Stimulated activated naive CD8-positive, alpha-beta T cell treated with anti-CD3 and anti-CD28 coated beads, Interleukin-15, Interleukin-2, amounts not matched to agents 100 U/mL and 50 U/mL, for 24 hours (primary cell): Measurements from ENCODE around the gene SBF1.
"Not testable (repeated sequence)": the region's sequence is repeated elsewhere in the genome, so short reads cannot be mapped to it uniquely, and the experiment has no call there.

Experiments
- ATAC-seq: fragments of 150-1000 bp; cut with Tn5 transposase; one replicate; pipeline ENCODE4 v1.10.0; 2021
- DNase-seq: peaks from one replicate; pipeline ENCODE4 v3.0.0; 2021

The SBF1 gene

DNA sequence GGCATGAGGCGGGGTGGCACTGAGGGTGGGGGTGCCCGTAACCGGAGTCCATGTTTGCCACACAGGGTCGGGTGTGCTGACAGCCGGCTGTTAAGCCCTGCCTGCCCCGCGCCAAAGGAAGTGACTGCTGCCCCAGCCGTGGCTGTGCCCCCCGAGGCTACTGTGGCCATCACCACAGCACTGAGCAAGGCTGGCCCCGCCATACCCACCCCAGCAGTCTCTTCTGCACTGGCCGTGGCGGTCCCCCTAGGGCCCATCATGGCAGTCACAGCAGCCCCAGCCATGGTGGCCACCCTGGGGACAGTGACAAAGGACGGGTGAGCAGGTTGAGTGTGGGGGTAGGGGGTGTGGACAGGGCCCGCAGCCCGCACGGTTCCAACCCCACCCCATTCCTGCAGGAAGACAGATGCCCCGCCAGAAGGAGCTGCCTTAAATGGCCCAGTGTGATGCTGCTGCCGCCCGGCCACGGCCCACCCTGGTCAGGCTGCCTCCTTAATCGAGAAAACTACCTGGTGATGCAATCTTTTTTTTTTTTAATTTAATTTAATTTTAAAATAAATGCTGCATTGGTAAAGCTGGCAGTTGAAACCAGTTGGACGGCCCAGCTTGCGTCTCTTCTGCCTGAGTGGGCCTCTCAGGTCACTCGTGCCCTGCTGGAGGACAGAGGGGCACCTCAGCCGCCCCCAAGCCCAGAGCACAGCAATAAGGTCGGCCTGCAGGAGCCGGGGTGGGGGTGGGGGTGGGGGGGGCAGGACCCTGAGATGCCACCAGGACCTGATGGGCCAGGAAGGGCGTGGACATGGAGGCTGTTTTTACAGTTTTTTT lies 30.8 kb downstream of the SBF1 start:
- no peak for DNase-seq
- no peak for ATAC-seq

DNA sequence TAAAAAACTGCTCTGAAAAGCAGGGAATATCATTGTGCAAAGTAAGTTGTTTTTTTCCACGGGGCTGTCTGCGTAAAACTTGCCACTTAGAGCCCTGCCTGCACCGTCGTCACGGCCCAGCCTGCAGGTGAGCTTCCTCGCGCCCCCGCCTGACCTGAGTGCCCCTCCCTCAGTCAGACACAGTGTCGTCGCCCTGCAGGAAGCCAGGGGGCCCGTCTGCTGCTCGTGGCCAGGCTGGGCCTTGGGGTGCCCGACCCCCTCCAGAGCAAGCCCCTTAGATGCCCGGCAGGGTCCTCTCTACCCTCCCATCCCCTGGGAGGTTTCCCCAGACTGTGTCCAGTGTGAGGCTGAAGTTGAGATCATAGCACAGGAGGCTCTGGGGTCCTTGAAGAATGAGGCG lies 31.6 kb downstream of the SBF1 start:
- ATAC-seq (no peak), DNase-seq (no peak)

DNA sequence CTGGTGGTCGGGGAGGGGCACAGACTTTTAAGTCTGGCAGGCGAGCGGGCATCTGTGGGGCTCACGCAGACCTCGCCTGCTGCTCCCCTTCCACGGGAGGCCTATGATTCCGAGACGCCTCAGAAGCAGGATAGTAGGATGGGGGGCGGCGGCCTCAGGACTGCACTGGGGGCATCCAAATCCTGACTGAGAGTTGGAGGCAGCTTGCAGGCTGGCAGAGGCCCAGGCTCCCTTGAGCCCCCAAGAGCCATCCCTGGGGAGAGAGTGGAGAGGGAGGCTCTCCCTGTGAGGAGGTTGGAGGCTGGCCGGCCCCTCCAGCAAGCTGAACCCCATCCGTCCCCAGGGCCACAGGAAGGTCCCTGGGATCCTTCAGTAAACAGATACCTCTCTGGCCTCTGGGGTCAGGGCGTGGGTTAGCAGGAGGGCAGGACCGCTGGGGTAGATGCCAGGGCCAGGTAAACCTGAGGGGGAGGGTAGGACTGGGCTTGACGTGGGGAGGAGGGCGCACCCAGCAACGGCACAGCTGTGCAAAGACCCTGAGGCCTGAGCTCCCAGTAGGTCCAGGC lies 33.3 kb downstream of the SBF1 start:
- DNase-seq (no peak), ATAC-seq (no peak)

DNA sequence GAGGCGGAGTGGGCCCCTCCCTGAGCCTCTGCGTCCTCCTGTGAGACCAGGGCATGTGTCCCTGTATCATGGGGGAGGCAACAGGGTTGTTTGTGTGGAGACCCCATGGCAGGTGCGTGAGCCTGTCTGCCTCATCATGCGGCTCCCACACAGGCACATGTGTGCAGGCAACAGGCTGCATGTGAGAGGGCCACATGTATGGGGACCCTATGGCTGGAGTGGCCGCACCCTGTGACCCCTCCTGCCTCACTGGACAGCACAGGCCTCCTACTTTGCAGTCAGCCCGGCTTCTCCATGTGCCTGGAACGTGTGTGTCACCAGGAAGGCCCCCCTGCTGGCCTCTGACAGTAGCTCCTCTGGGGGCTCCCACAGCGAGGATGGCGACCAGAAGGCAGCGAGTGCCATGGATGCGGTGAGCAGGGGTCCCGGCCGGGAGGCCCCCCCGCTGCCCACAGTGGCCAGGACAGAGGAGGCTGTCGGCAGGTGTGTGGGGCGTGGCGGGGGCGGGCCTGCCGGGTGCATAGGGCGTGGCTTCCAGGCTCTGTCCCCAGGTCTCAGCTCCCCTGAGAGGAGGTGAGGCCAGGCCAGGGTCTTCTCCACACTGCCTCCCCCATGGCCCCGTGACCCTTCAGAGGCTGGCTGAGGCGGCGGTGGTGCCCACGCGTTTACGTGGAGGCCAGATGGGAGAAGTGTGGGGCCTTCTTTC lies 34.1 kb downstream of the SBF1 start:
- DNase-seq: no peak
- no peak for ATAC-seq

DNA sequence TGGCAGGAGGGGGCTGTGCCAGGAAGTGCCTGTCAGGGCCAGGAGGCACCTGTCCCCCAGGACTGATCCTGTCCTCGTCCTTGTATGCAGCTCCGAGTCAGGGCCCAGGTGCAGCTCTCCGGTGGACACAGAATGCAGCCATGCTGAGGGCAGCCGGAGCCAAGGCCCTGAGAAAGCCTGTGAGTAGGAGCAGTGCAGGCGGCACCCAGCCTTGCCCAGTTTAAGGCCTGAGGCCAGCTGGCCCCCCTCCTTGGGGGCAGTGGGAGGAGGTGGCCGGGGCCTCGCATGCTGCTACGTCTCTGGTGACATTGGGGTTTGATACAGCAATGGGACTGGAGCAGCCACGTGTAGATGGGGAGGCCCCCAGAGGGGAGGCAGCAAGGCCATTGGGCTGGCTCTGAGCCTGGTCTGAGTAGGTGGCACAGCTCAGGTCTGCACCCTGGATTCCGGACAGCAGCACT lies 34.9 kb downstream of the SBF1 start:
- ATAC-seq: no peak
- no peak for DNase-seq

DNA sequence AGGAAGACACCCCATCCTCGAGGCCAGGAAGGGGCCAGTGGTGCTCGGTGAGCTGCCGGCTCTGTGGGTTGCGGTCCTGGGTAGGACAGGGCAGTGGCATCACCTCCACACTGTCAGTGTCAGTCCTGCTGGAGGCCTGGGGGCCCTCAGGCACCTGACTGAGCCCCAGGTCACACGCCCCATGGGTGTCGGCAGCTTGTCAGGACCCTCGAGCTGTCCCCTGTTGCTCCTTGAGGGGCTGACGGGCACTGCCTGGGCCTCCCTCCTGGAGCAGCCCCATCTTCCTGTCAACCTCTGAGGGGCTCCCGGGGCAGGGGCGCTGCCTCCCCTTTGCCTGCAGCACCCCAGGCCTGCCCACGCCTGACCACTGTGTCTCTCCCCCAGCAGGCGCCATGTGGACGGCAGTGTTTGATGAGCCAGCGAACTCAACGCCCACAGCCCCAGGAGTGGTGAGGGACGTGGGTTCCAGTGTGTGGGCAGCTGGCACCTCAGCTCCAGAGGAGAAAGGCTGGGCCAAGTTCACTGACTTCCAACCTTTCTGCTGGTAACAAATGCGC lies 35.4 kb downstream of the SBF1 start:
- ATAC-seq (no peak), DNase-seq (no peak)

DNA sequence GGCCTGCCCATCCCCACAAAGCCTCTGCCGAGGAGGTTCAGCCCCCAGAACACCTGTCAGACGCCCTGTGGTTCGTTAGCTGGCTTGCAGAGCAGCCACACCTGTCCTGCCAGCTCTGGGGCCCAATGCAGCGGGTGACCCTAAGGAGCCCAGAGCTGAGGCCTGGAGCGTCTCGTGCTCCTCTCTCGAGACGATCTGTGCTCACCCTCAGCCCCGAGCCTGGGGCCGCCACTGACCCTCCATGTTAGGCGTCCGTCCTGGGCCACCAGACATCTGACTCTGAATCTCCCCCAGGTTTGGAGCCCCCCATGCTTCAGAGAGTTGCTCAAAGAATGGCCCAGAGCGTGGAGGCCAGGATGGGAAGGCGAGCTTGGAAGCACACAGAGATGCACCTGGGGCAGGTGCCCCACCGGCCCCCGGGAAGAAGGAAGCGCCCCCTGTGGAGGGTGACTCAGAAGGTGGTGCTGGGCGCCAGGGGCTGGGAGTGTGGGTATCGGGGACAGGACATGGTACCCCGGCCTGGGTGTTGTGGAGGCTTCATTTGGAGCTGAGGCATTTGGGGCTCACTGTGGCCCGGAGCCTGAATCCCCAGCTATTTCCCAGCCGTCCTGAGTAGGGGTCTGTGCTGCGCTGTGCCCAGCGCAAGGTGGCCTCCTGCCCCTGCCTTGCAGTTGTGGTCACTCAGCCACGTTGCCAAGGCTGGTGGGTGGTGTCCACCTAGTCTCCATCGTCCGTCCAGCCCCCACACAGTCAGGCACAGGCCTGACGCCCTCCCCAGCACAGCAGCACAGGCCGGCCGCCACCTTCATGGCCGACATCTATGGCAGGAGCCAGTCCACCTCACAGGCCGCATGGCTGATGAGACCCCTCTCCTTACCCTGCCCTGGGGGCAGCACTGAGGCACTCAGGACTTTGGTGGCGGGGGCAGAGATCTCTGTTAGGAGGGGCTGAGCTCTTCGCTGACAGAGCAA lies 36.2 kb downstream of the SBF1 start:
- ATAC-seq: no peak
- no peak for DNase-seq

DNA sequence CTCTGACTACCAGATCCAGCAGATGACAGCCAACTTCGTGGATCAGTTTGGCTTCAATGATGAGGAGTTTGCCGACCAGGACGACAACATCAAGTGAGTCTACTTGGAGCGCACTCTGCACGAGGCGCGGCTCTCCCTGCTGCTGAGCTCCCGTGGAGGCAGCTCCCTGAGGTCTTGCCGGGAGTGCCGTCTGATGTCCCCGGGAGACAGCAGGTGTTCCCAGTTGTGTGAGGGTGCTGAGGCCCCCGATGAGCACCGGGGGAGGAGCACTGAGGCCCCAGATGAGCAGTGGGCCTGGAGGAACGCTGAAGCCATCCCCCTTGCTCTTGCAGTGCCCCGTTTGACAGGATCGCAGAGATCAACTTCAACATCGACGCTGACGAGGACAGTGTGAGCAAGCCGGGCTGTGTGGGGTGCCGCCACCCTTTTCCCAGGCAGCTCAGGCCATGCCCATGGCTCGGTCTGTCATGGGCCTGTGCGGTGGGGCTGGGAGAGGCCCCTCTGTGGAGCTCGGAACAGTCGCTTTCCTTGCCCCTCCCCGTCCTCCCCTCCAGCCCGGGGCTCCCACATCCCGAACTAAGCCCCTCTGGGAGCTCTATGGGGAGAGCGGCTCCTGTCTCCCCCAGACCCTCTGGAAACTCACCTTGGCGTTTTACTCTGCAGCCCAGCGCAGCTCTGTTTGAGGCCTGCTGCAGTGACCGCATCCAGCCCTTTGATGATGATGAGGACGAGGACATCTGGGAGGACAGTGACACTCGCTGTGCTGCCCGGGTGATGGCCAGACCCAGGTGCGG lies 37.1 kb downstream of the SBF1 start:
- no peak for ATAC-seq

DNA sequence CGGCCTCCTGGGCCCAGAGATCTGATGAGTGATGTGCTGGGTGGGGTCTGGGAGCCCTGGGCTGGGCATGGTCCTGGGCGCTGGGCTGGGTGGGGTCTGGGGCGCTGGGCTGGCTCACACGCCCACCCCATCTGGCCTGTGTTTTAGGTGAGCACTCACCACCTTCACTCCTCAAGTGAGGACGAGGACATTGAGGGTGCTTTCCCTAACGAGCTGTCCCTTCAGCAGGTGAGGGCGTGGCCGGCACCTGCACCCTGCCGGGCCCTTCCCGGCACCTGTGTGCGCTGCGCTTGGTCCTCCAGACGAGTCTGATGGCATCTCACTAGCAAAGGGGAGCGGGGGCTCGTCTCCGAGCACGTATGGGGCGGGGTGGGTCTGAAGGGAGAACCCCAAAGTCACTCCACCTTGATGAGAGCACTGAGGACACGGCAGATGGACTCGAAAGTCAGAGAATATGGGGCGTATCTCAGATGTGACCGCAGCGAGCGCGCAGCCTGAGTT lies 37.9 kb downstream of the SBF1 start:
- DNase-seq: no peak
- ATAC-seq: no peak

More for the DNA sequence above, 37.1 kb downstream of the SBF1 start:
- no peak for DNase-seq

DNA sequence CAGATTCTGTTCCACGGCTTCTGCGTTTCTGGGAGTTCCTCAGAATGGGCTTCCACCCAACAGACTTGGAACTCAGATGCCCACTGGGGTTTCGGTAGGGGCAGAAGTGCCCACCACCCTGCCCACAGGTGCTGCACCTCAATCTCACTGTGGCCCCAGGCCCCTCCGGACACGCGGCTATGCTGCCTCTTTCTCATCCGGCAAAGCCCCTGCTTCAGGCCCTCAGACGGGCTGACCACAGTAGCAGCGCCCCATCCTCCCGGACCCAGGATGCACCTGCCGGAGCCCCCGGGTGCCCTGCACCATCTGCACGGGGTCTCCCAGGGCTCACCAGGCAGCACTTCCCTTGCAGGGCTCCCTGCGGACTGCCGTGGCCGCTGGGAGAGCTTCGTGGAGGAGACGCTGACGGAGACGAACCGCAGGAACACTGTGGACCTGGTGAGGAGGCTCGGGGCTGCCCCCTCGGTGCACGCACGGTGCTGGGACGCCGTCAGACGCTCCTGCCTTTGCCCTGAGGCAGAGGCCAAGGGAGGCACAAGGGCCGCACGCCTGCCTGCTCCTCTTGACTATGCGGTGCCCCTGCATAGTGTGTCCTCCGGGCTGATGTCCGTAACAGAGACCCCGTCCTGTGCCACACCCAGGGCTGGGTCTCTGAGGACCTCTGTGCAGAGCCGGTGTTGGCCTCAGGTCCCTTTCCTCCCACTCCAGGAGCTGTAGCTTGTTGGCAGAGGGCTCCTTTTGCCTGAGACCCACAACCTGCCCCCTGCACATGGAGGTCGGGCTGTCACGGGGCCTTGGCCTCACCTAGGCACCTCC lies 38.6 kb downstream of the SBF1 start:
- ATAC-seq (no peak), DNase-seq (no peak)

DNA sequence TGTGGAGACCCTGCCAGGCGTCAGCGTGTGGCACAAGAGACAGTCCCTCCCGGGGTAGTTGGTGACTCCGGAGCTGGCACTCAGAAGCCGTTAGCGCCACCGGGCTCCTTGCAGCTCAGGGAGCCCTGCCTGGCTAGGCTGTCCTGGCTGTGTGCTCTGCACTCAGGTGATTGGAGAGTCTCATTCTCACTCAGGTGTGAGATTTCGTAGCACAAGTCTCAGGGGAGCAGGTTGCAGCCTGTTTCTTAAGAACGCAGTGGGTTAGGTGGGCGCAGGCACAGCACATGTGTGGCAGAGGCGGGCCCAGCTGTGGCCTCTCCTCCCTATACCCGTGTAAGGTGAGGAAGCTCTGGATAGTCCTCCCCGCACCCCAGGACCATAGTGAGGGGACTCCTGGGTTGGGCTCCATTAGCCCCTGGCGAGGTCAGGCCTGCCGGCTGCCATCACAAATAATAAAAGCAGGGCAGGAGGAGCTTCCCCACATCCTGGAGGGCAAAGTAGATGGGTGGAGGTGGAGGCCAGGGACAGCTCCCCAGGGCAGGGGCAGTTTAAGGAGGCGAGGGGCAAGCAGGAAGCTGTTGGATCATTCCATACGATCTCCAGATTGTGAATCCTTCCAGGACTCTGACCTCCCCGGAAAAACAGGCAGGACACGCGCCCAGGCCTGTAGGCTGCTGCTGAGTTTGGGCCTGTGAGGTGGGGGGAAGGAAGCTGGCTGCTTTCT lies 39.4 kb downstream of the SBF1 start:
- DNase-seq: no peak
- ATAC-seq: no peak

DNA sequence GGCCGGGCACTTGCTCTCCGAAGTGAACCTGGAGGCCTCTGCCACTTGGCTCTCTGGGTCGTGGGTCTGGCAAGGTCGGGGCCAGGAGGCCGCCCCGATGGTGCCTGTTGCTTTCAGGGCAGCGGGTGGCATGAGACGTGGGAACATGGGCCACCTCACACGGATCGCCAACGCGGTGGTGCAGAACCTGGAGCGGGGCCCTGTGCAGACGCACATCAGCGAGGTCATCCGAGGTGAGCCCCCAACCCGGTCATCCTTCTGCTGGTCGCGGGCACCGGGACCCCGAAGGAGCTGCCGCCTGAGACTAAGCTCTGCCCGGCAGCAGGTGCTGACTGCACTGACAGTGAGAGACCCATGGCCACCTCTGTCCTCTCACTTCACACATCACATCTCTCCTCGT lies 40.0 kb downstream of the SBF1 start:
- ATAC-seq (no peak), DNase-seq (no peak)

DNA sequence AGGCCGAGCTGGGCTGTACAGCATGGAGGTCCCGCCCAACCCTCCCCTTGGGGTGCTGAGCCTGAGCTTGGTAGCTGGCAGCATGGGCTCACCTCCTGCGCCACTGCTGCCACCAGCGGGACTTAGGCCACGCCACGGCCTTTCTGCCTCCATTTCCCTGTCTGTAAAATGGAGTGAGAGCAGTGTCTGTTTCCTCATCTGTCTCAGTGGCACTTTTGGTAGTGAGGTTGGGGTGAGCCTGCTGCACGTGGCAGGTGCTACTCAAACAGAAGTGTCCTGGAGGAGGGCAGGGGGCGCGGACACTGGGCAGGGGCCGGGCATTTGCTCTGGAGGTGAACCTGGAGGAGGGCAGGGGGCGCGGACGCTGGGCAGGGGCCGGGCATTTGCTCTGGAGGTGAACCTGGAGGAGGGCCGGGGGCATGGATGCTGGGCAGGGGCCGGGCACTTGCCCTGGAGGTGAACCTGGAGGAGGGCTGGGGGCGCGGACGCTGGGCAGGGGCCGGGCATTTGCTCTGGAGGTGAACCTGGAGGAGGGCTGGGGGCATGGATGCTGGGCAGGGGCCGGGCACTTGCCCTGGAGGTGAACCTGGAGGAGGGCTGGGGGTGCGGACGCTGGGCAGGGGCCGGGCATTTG lies 41.8 kb downstream of the SBF1 start:
- ATAC-seq, DNase-seq: not testable (repeated sequence)

DNA sequence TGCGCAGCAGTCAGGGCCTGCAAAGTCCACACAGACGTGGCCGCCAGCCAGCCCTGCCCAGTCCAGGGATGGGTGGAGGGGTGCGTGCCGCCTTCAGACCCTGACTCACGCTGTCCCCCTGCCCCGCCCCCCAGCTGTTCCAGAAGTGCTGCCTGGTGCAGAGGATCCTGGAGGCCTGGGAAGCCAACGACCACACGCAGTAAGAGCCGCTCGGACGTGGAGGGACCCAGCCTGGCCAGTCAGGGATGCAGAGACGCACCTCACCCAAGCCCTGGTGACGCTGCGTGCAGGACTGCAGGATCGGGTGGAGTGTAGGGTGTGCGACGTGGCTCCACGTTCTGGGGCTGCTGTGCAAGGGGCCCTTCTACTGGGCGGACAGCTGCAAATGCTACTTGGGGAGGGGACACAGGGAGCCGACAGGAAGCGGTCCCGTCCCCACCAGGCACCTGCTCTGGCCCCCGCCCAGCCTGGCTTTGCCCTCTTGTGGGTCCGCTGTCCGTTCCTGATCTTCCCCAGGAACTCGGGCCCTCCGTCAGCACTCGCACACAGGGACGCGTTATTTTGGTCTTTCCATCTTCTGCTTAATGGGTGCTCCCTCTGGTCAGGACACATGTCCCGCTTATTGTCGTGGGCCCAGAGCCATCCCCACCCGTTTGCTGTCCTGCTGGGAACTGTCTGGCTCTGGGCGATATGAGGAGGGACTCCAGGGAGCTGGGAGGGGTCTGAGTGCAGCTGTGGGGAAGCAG lies 42.5 kb downstream of the SBF1 start:
- ATAC-seq (no peak), DNase-seq (no peak)

DNA sequence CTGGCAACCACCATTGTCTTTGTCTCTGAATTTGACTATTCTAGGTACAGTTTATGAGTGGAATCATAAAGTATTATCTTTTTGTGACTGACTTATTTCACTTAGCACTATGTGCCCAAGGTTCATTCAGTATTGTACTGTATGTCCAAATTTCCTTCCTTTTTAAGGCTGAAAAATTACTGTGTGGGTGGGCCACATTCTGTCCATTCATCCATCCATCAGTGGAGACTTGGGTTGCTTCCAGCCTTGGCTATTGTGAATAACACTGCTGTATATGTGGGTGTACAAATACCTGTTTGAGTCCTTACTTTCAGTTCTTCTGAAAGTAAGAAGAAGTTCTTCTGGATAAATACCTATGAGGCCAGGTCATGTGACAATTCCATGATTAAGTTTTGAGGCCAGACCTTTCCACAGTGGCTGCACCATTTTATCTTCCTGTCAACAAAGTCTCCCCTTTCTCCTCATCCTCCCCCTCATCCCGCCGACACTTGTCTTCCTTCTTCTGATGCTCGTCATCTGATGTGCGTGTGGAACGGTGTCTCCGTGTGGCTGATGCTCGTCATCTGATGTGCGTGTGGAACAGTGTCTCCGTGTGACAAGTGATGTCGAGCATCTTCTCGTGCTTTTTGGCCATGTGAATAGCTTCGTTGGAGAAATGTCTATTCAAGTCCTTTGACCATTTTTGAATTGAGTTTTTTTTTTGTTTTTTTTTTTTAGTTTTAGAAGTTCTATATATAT lies 49.5 kb downstream of the SBF1 start:
- ATAC-seq (no peak), DNase-seq (no peak)

DNA sequence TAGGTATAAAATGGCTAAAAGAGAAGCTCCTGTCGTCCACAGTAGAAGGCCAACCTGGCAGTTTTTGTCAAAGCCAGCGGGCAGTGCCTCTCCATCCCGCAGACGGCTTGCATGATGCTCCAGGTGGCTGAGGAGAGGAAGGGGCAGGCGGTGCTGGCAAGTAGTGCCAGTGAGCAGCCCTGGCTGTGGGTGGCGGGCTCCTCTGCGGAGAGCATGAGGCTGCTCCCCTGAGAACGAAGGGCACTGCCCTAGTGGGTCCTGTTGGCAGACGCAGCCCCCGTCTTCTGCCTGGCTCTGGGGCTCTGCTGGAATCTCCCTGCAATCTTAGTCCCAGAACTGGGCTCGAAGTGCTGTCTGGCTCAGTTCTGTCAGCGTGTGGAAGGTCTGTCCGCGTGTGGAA lies 50.9 kb downstream of the SBF1 start:
- ATAC-seq (no peak), DNase-seq (no peak)
